ENCODE results near the gene TMEM37.

TMEM37 gene

GRCh38 chr2:119416299-119416923, 15.2 kb upstream of the TMEM37 start:
- FAIRE-seq (peak; percentile 21), DNase-seq (ENCODE audit: extremely low spot score, insufficient read length, low read depth) (no peak)

GRCh38 chr2:119417908-119418307, 13.7 kb upstream of the TMEM37 start:
- no peak for DNase-seq (ENCODE audit: extremely low spot score, insufficient read length, low read depth)
- FAIRE-seq, result no peak

GRCh38 chr2:119419065-119419464, 12.6 kb upstream of the TMEM37 start:
- FAIRE-seq, result no peak
- DNase-seq (ENCODE audit: extremely low spot score, insufficient read length, low read depth), result no peak

- FAIRE-seq (no peak), DNase-seq (ENCODE audit: extremely low spot score, insufficient read length, low read depth) (no peak)
Measured at GRCh38 chr2:119419803-119420508, 11.7 kb upstream of the TMEM37 start.

GRCh38 chr2:119421304-119421703, 10.3 kb upstream of the TMEM37 start:
- FAIRE-seq, result no peak
- no peak for DNase-seq (ENCODE audit: extremely low spot score, insufficient read length, low read depth)

- DNase-seq (ENCODE audit: extremely low spot score, insufficient read length, low read depth), result no peak
- FAIRE-seq, result no peak
Measured at GRCh38 chr2:119421741-119422140, 9.9 kb upstream of the TMEM37 start.

- FAIRE-seq (no peak), DNase-seq (ENCODE audit: extremely low spot score, insufficient read length, low read depth) (no peak)
Measured at GRCh38 chr2:119422360-119423107, 9.1 kb upstream of the TMEM37 start.

- no peak for FAIRE-seq
- DNase-seq (ENCODE audit: extremely low spot score, insufficient read length, low read depth), result no peak
Measured at GRCh38 chr2:119423108-119423444, 8.6 kb upstream of the TMEM37 start.

- no peak for FAIRE-seq
- DNase-seq (ENCODE audit: extremely low spot score, insufficient read length, low read depth), result no peak
Measured at GRCh38 chr2:119423811-119424210, 7.8 kb upstream of the TMEM37 start.

GRCh38 chr2:119424284-119425118, 7.2 kb upstream of the TMEM37 start:
- DNase-seq (ENCODE audit: extremely low spot score, insufficient read length, low read depth), result no peak

GRCh38 chr2:119425119-119425405, 6.6 kb upstream of the TMEM37 start:
- no peak for FAIRE-seq

More at GRCh38 chr2:119424284-119425118, 7.2 kb upstream of the TMEM37 start:
- FAIRE-seq, result no peak

GRCh38 chr2:119425620-119426395, 5.8 kb upstream of the TMEM37 start:
- no peak for DNase-seq (ENCODE audit: extremely low spot score, insufficient read length, low read depth)
- FAIRE-seq, result no peak

More at GRCh38 chr2:119425119-119425405, 6.6 kb upstream of the TMEM37 start:
- DNase-seq (ENCODE audit: extremely low spot score, insufficient read length, low read depth), result no peak

- FAIRE-seq (no peak), DNase-seq (ENCODE audit: extremely low spot score, insufficient read length, low read depth) (no peak)
Measured at GRCh38 chr2:119426396-119426675, 5.3 kb upstream of the TMEM37 start.

- FAIRE-seq (no peak), DNase-seq (ENCODE audit: extremely low spot score, insufficient read length, low read depth) (no peak)
Measured at GRCh38 chr2:119426801-119427395, 4.8 kb upstream of the TMEM37 start.

- FAIRE-seq, result no peak
- DNase-seq (ENCODE audit: extremely low spot score, insufficient read length, low read depth), result no peak
Measured at GRCh38 chr2:119427756-119428155, 3.9 kb upstream of the TMEM37 start.

GRCh38 chr2:119428488-119429224, 3.0 kb upstream of the TMEM37 start:
- FAIRE-seq (no peak), DNase-seq (ENCODE audit: extremely low spot score, insufficient read length, low read depth) (no peak)

GRCh38 chr2:119429225-119429981, 2.3 kb upstream of the TMEM37 start:
- no peak for DNase-seq (ENCODE audit: extremely low spot score, insufficient read length, low read depth)
- peak; percentile 36 for FAIRE-seq

- FAIRE-seq (no peak), DNase-seq (ENCODE audit: extremely low spot score, insufficient read length, low read depth) (no peak)
Measured at GRCh38 chr2:119430023-119430498, 1.6 kb upstream of the TMEM37 start.
